SKM-1 (cell line): ENCODE measurements around the gene VEGFB.
A peak's percentile ranks its signal among the peaks of the same experiment; 100 is the strongest.

Source experiments
- DNase-seq: peaks from one replicate; lab custom pipeline; 2025; ENCODE audit not compliant: unreplicated experiment; lab: John Stamatoyannopoulos, UW

Gene VEGFB

DNA sequence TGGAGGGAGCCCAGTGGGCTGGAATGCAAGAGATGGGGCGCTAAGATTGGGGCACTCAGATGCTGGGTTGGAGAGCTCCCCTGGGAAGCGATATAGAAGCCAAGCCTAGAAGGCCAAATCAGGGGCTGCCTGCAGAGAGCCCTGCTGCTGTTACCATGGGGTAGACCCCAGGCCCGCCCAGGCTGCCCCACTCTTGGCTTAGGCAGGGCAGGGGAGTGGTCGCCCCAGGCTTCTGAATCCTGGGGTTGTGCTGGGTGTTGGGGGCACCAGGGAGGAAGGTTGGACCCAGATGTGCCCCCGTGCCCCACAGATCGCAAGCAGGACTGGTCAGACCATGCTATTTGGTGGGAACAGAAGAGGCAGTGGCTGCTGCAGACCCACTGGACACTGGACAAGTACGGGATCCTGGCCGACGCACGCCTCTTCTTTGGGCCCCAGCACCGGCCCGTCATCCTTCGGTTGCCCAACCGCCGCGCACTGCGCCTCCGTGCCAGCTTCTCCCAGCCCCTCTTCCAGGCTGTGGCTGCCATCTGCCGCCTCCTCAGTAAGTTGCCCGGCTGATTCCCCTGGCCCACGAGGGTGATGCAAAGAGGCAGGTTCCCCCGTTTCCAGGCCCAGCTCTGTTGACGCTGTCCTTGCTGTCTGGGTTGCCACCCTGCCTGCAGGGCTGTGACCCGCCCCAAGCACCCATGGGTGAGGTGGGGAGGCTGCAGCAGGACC is 23.9 kb upstream of the VEGFB start:
- DNase-seq, result no peak

DNA sequence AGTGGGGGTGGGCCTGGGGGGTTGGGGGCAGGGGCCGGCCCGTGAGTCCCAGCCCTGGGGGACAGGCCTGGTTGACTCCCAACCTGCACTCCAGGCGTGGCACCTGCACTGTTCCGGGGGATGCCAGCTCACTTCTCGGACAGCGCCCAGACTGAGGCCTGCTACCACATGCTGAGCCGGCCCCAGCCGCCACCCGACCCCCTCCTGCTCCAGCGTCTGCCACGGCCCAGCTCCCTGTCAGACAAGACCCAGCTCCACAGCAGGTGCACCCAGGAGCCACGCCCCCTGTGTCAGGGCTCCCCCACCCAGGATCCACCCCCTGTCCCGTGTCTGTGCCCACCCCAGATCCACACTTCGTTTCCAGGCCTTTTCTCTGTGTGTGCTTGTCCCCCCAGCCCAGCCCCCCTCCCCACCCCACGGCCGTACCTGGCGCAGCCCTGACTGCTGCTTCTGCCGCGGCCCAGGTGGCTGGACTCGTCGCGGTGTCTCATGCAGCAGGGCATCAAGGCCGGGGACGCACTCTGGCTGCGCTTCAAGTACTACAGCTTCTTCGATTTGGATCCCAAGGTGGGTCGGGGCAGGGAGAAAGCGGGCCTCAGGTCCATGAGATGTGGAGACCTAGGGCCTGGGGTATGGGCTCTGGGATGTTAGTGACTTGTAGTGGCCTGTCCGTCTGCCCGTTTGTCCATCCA is 23.1 kb upstream of the VEGFB start:
- DNase-seq, result no peak

DNA sequence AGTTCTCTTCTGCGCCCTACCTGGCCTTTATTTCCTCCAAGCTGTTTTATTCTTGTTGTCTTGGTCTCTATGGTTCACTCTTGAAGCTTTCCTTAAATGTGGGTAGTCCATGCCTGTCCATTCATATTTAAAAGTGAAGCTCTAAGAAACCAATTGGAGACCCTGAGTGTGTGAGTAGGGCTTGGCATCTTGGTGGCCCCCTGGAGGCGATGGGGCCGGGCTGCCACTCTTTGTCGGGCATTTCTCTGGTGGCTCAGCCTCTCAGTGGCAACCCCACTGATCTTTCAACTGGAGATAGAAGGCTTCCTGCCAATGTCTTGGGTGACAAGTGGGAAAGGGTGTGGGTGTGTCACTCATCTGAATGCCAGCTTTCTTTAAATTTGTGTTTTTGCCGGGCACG is 17.5 kb upstream of the VEGFB start:
- DNase-seq, result no peak

DNA sequence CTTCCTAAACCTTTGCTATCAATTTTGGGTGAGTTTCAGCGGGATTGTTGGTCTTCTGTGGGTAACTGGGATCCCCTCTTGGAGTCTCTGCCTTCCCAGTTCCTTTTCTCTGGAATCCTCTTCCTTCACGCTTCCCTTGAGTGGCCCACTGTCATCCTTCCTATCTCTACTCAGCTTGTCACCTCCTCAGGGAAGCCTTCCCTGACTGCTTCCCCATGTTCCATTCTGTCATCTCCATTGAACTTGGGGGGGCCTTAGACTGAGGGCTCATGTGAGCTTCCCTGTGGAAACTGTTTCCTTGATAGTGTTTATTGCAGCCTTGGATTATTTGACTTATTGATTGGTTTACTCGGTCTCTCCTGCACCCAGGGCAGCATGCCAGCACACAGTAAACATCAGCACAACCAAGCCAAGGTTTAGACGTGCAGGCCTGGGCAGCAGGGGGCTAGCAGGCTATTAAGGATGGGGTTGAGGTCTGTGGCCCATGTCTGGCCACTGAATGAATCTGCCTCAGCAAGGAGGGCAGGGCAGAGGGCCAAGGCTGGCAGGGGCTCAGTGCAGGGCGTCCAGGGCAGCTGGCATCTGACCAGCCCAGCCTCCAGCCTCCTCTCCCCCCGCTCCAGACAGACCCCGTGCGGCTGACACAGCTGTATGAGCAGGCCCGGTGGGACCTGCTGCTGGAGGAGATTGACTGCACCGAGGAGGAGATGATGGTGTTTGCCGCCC is 15.6 kb upstream of the VEGFB start:
- no peak for DNase-seq

DNA sequence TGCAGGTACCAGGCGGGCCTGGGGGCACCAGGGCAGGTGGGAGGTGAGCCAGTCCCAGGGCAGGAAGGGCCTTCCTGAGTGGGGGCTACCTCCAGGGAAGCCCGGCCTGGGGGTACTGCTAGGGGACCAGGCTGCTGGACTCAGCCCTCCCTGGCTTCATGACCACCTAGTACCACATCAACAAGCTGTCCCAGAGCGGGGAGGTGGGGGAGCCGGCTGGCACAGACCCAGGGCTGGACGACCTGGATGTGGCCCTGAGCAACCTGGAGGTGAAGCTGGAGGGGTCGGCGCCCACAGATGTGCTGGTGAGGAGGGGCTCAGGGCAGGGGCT is 15.1 kb upstream of the VEGFB start:
- DNase-seq, result no peak

DNA sequence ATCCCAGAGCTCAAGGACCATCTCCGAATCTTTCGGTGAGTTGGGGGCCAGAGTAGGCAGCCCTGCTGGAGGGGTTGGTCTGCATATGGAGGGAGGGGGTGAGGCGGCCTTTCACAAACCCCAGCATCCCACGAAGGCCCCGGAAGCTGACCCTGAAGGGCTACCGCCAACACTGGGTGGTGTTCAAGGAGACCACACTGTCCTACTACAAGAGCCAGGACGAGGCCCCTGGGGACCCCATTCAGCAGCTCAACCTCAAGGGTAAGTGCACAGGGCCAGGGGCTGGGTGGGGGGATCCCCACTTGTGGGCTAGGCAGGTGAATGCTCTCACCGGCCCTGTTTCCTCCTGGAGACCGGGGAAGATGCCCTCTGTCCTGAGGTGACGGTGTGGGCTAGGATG is 14.6 kb upstream of the VEGFB start:
- DNase-seq, result no peak

DNA sequence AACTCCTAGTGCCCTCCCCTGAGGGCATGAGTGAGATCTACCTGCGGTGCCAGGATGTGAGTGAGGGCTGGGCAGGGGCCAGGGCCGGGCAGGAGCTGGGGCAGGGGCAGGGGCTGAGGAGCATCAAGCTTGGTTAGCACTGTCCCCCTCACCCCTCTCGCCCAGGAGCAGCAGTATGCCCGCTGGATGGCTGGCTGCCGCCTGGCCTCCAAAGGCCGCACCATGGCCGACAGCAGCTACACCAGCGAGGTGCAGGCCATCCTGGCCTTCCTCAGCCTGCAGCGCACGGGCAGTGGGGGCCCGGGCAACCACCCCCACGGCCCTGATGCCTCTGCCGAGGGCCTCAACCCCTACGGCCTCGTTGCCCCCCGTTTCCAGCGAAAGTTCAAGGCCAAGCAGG is 14.1 kb upstream of the VEGFB start:
- DNase-seq, result no peak

DNA sequence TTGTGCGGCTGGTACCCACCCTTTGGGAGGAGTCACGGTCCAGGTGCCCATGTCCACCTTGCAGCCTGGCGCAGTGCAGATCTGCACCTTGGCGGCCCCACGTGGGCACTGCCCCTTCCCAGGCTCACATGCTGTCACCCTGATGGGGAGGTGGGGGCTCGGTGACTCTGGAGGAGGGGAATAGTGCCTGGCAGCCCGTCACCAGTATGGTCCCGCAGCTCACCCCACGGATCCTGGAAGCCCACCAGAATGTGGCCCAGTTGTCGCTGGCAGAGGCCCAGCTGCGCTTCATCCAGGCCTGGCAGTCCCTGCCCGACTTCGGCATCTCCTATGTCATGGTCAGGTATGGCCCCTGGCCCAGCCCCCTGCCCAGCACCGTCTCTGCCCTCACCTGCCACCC is 13.6 kb upstream of the VEGFB start:
- DNase-seq, result no peak

DNA sequence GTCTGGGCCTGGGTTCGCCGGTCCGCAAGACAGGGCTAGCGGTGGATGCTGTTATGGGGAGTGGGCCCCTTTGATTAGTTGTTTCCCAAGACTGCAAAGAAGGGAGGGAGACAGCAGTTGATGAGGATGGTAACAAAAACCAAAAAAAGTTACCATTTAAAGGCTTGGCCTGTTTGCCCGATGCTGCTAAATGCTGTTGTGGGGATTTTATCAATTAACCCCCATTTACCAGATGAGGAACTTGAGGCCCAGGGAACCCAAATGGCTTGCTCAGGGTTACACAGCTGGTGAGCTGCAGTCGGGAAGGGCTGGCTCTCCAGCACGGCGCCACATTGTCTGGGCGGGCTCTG is 11.8 kb upstream of the VEGFB start:
- DNase-seq, result no peak

DNA sequence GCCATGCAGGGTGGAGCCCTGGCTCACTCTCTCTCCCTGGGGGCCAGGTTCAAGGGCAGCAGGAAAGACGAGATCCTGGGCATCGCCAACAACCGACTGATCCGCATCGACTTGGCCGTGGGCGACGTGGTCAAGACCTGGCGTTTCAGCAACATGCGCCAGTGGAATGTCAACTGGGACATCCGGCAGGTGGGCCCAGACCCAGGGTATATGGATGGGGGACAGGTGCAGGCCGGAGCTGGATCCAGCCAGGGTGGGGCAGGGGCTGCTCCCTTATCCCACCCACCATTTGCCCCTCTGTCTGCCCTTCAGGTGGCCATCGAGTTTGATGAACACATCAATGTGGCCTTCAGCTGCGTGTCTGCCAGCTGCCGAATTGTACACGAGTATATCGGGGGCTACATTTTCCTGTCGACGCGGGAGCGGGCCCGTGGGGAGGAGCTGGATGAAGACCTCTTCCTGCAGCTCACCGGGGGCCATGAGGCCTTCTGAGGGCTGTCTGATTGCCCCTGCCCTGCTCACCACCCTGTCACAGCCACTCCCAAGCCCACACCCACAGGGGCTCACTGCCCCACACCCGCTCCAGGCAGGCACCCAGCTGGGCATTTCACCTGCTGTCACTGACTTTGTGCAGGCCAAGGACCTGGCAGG is 11.3 kb upstream of the VEGFB start:
- no peak for DNase-seq

DNA sequence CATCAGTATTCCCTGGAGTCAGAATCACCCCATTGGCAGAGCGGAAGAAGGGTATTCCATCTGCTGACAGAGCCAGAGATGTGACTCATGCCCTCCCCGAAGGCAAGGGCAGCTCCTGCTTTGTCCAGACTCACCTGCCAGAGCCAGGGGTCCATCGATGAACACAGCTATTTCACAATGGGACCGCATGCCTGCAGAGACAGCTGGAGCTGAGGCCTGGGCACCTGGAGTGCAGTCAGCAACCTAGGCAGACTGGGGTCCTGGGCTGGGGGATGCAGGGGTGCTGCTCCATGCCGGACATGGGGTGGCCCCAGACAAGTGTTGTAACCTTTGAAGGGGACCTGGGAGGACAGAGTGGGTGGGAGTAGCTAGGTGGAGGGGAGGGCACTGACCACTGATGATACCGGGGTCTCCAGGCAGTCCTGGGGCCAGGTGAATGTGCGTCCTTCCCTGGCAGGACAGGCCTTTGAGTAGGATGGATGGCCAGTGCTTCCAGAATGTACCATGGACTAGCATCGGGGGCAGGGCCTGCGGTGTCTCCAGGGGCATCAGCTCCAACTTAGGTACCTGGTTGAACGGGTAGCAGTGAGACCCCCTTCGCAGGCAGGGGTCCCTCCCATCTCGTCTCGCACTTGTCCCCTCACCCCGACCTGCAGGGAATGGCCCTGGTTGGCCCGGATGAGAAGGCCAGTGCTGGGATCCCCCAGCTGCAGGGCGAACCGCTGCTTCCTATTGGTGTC is 10.1 kb upstream of the VEGFB start:
- no peak for DNase-seq

DNA sequence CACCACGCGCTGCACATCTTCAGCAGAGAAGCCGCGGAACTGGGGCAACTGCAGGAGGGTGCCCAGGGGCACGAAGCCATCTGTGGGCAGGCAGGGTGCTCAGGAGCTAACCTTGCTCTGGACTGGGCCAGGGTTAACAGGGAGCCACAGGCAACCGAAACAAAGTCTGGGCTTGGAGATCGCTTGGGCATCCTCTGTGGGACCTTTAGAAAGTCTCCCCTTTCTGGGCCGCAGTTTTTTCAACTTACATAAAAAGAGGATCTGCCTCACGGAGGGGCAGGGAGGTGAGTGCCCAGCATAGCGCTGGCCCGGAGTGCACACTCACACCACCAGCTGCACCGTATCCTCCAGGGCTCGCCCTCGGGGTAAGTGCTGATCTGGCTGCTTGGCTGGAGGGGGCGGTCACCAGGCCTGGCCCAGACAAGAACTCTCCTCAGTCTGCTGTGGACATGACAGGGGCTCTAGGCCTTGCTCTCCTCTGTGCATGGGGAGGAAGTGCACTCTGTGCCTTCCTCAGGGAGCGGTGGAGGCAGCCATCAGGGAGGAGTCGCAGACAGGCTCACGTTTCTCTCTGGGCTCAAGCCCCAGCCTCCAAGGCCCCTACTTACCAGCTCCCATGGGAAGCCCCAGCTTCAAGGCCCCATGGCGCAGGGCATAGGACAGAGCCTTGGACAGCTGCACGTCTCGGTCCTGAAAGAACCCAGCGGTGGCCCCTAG is 9.3 kb upstream of the VEGFB start:
- DNase-seq, result no peak

DNA sequence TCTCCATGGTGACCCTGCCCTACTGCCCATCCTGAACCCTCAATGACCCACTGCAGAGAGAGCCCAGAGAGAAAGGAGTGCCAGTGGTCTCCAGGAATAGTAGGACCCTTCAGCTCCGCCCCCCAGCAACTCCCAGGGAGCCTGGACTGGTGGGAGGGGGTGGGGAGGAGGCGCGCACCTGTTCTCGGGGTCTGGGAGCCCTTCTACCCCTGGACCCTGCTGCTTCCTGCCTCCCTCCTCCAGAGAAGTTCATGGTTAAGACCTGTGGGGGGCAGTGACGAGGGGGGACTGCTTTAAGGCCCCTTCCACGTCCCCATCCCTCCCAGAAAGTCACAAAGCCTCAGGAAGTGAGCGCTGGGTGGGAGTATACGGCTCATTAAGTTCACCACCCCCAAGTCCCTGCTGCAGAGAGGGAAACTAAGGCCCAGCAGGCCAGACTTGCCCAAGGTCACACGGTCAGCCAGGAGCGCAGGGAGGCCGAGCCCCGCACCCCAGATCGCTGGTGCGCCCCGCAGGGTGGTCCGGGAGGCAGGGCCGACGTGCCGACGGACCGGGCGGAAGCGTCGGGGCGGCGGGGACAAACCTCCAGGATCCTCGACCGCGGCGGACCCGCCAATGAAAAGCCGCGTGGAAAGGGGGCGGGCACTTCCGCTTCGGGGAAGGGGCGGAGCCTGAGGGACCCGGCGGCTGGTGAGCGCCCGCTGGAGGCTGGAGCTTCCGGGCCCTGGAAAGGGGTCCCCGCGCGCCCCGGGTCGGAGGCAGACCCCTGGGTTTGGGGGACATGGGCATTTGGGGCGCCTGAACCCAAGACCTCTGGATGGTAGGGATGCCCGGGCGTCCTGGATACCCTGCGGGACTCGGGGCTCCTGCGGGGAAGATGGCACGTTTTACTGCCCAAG is 8.5 kb upstream of the VEGFB start, which contains the start of the genes NUDT22 and TRPT1:
TSS of gene NUDT22 (plus strand) at position 667 of the 899 bp plus-strand sequence. CDS start 379 bp downstream, outside the sequence.
TSS of gene TRPT1 (minus strand) at position 579 of the 899 bp plus-strand sequence. CDS start at position 253, 326 bp downstream.
- DNase-seq, result peak; percentile 43

DNA sequence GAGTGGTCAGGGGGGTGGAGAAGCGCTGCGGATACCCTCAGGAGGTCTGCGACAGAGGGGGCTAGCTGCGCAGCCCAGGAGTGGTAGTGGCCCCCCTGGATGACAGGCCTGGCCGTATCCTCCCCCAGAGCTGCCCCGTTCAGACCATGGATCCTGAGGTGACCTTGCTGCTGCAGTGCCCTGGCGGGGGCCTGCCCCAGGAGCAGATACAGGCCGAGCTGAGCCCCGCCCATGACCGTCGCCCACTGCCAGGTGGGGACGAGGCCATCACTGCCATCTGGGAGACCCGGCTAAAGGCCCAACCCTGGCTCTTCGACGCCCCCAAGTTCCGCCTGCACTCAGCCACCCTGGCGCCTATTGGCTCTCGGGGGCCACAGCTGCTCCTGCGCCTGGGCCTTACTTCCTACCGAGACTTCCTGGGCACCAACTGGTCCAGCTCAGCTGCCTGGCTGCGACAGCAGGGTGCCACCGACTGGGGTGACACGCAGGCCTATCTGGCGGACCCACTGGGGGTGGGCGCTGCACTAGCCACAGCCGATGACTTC is 7.8 kb upstream of the VEGFB start:
- DNase-seq, result no peak

DNA sequence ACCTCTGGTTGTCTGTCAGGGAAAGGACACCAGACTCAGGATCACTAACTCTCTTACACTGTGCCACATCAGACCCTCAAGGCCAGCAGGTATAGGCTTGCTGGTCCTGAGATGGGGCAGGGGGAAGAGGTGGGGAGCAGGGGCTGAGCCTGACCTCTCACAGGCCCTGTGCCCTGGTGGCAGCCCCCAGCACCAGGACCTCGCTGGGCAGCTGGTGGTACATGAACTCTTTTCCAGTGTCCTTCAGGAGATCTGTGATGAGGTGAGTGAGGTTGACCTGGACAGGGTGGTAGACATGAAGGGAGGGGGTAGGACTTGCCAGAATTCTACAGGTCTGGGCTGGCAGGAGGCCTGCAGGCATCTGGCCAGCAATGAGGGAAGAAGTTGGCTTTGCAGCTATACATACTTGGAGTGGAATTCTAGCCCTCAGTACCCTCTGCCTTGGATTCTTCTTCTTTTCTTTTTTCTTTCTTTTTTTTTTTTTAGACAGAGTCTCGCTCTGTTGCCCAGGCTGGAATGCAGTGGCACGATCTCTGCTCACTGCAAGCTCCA is 6.9 kb upstream of the VEGFB start:
- DNase-seq, result no peak

DNA sequence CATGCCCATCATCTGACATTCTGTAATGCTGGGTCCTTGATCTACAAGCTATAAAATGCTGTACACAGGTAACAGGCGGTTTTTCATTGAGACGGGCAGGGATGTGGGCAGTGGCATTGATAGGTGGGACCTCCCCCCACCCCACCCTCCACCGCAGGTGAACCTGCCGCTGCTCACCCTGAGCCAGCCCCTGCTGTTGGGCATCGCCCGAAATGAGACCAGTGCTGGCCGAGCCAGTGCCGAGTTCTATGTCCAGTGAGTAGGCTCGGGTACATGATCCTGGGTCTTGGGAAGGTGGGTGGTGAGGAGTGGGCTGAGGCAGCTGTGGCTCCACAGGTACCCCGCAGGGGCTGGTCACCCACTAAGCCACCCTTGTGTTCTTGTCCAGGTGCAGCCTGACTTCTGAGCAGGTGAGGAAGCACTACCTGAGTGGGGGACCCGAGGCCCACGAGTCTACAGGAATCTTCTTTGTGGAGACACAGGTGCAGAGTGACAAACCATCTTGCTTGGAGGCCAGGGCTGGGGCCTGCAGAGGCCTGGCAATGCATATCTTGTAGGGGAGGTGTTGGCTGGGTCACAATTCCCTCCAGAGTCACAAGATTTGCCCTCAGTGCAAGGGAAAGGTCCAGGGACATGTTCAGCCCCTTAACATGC is 5.2 kb upstream of the VEGFB start:
- DNase-seq, result no peak

DNA sequence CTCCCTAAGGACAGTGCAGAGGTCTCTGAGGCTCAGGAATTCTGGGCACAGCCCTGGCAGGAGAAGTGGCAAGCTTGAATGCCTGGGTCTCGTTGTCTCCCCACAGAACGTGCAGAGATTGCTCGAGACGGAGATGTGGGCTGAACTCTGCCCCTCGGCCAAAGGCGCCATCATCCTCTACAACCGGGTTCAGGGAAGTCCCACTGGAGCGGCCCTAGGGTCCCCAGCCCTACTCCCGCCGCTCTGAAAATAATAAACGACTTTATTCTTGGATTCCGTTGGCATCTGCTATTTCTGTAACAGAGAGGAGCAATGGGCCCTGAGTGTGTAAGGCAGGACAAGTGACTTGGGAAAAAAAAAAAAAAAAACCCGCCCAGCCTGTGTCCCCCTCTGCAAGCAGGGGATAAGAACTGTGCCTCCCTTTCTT is 4.6 kb upstream of the VEGFB start:
- no peak for DNase-seq
